ENCODE measurements around the gene DNALI1.
"Not testable (repeated sequence)": the region's sequence is repeated elsewhere in the genome, so short reads cannot be mapped to it uniquely, and the experiment has no call there.

DNALI1 gene

GRCh38 chr1:37557402-37557801 is 662 bp downstream of the DNALI1 start:
- DNase-seq, result no peak

DNA sequence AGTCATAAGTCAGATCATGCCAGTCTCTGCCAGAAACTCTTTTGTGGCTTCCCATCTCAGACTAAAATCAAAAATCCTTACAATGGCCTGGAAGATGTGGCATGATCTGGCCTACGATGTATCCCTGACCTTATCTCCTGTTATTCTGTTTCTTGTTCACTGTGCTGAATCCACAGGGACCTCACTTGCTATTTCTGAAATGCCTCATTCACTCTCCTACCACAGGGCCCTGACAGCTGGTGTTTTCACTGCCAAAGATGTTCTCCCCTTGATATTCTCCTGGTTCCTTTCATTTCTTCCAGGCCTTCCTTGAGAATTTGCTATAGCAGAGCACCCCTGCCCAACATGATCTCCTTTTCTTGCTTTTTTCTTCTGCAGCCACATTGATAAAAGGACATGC is 1.7 kb downstream of the DNALI1 start:
- DNase-seq, result no peak

- DNase-seq, result no peak
Measured at GRCh38 chr1:37559080-37559479, 2.3 kb downstream of the DNALI1 start.

DNA sequence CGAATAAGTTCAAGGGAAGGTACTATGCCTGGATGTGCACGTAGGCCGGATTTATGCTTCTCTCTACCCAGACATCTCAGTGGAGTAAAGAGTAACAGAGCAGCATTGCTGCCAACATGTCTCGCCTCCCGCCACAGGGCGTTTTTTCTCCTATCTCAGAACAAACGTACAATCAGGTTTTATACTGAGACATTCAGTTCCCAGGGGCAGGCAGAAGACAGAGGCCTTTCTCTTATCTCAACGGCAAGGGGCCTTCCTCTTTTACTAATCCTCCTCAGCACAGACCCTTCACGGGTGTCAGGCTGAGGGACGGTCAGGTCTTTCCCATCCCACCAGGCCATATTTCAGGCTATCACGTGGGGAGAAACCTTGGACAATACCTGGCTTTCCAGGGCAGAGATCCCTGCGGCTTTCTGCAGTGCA is 3.2 kb downstream of the DNALI1 start:
- not testable (repeated sequence) for DNase-seq

DNA sequence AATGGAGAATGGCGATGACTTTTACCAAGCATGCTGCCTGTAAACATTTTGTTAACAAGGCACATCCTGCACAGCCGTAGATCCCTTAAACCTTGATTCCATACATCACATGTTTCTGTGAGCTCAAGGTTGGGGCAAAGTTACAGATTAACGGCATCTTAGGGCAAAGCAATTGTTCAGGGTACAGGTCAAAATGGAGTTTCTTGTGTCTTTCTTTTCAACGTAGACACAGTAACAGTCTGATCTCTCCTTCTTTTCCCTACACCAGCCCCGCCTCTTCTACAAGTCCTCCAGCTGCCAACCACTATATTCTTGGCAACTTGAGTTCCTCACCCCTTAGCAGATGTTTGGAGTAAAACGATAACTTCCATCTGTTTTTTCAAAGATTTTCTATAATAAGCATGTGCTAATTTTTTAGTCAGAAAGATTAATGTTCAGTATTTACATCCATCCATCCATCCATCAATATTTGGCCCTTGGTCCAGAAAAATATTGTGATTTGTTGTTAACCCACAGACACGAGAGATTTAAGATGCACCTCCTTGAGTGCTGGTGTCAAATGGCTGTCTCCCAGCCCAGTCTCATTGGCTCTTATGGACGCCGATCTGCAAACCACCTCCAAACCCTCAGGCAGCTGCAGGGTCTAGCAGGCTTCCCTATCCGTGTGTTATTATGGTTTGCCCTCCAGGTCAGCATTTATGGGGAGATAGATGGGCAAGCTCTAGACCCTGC is 3.8 kb downstream of the DNALI1 start:
- no peak for DNase-seq

GRCh38 chr1:37561133-37562132 is 4.7 kb downstream of the DNALI1 start:
- no peak for DNase-seq

- DNase-seq, result no peak
Measured at GRCh38 chr1:37562984-37563383, 6.2 kb downstream of the DNALI1 start.

DNA sequence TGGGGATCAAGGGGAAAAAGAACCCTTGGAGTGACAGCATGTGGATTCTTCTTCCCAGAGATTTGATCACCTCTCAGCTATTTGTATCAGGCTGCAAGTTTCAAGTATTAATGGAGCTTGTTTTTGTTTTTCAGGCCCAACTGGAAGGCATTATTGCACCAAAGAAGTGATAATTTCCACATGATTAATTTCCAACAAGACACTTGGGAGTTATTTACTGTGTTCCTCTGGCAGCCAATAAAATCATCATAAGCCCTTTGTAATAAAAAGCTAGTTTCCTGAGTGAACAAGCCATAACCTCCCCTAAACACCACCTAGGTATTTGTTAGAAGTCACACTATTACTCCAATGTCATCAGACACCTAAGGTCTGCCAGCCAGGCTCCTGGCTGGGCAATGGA is 8.2 kb downstream of the DNALI1 start:
- no peak for DNase-seq

- no peak for DNase-seq
Measured at GRCh38 chr1:37567023-37567422, 10.3 kb downstream of the DNALI1 start.

- DNase-seq, result no peak
Measured at GRCh38 chr1:37570528-37571334, 14.0 kb downstream of the DNALI1 start.

DNA sequence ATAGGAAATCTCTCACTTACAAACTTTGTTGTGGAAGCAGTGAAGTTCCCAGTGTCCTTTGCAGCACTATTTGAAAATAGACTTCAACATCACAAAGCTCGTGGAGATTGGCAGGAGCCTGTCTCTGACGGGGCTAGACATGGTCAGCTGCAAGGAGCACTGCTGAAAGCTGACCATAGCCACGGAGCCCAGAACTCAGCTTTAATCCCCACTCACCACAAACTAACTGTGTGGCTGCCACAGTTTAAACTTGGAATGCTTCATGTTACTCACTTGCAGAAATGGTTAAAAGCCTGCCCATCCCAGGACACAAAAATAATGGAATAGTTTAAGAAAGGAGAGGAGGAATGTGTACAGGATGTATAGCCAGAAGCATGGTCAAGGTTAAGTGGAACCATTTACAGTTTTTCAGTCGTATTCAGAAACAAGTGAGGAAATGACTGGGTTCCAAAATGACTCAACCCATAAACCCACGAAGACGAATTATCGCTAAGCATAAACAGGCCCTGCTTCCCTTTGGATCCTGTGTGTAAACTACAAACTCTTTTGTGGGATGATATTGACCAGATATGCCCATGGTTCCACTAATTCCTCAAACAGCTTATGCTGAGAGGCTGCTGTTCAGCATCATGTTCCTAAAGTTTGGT is 18.2 kb downstream of the DNALI1 start:
- no peak for DNase-seq

- DNase-seq, result no peak
Measured at GRCh38 chr1:37575692-37576091, 19.0 kb downstream of the DNALI1 start.

DNA sequence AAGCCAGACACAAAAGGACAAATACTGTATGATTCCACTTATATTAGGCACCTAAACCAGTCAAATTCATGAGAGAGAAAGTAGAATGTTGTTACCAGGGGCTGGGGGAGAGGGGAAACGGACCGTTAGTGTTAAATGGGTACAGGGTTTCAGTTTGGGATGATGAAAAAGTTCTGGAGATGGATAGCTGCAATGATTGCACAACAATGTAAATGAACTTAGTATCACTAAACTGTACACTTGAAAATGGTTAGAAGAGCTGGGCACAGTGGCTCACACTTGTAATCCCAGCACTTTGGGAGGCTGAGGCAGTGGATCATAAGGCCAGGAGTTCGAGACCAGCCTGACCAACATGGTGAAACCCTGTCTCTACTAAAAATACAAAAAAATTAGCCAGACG is 27.8 kb downstream of the DNALI1 start:
- not testable (repeated sequence) for DNase-seq

GRCh38 chr1:37588939-37589338 is 32.2 kb downstream of the DNALI1 start:
- no peak for DNase-seq

GRCh38 chr1:37593726-37594125 is 37.0 kb downstream of the DNALI1 start:
- DNase-seq, result no peak

GRCh38 chr1:37595440-37596181 is 38.9 kb downstream of the DNALI1 start, which contains the start of gene GNL2:
Gene GNL2, minus strand, starts transcription at chr1:37595937. Its CDS starts 115 bp downstream, at chr1:37595822.
- peak; percentile 99 for DNase-seq

- no peak for DNase-seq
Measured at GRCh38 chr1:37596182-37596667, 39.5 kb downstream of the DNALI1 start.

DNA sequence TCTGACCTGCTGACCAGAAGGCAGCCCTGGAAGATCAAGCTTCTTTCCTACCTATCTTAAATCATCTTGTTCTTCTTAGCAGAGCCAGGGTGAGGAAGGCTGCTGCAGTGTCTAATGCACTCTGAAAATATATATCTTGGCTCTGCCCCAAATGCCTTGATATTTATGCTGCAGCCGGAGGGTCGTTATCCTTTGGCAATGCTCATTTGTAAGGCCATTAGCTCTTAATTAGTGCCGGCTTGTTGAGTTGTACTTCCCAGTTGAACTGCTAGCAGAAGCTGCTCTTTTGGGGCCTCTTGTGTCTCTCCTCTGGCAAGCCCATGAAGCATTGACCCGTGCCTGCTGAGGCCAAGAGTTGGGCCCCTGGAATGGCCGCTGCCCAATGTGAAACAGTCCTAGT is 43.2 kb downstream of the DNALI1 start:
- DNase-seq, result no peak

- DNase-seq, result no peak
Measured at GRCh38 chr1:37601441-37601840, 44.7 kb downstream of the DNALI1 start.

DNA sequence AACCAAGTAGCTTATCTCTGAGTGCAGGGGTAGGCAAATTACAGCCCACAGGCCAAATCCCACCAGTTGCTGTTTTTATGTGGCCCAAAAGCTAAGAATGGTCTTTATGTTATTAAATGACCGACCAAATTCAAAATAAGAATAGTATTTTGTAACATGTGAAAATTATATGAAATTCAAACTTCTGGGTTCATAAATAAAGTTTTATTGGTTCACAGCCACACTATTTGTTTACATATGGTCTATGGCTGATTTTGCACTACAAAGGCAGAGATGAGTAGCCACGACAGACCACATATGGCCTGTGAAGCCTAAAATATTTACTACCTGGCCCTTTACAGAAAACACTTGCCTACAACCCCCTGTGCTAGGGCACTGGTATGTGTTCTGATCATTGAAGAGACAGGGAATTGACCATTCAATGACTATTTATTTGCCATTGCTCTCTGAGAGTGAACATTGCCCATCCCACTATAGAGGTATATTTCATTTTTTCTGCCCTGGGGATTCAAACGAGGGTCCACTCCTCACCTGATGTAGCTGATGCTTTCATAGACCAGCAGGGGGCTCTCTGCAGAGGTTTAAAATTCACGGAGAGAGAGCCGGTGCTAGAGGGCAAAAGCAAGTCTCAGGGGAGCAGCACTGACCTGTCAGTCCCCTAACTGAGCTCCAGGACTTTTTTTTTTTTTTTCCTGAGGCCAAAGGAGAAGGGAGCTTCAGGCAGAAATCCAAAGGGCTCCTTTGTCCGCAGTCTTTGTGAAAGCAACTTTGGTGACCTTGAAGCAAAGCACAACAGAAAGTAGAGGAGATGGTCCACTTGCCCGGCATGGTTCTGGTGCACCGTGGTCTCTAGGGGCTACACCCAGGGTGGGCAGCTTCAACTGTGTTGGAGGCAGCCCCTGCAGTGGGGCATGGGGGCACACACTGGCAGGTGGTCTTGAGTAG is 46.3 kb downstream of the DNALI1 start:
- DNase-seq, result peak; percentile 68
